Neuronal stem cell (in vitro differentiated cells): Measurements from ENCODE around the gene ZFR.

Experiments used
- DNase-seq: peaks from one replicate; pipeline ENCODE4 v3.0.0-alpha.2; 2013; ENCODE audit warnings: low spot score
- H2AFZ ChIP-seq: one replicate; pipeline ENCODE4 v1.6.1; 2013; ENCODE audit warnings: mild to moderate bottlenecking, low read length, inconsistent platforms
- H2AK5ac ChIP-seq: 2 replicates; pipeline ENCODE4 v1.6.1; 2013; ENCODE audit warnings: low read depth, mild to moderate bottlenecking, inconsistent platforms, low read length, moderate library complexity, mixed read lengths
- H2BK120ac ChIP-seq: 2 replicates; pipeline ENCODE4 v1.6.1; 2013; ENCODE audit warnings: low read depth, mild to moderate bottlenecking, inconsistent platforms, low read length, moderate library complexity, mixed read lengths
- H2BK12ac ChIP-seq: one replicate; pipeline ENCODE4 v1.6.1; 2013; ENCODE audit warnings: low read length, inconsistent platforms
- H2BK15ac ChIP-seq: 2 replicates; pipeline ENCODE4 v1.6.1; 2013; ENCODE audit warnings: mild to moderate bottlenecking, low read length, inconsistent platforms, mixed read lengths
- H2BK5ac ChIP-seq: one replicate; pipeline ENCODE4 v1.6.1; 2013; ENCODE audit warnings: inconsistent platforms, mild to moderate bottlenecking, low read length, moderate library complexity
- H3K14ac ChIP-seq: one replicate; pipeline ENCODE4 v1.6.1; 2013; ENCODE audit warnings: low read length, inconsistent platforms
- H3K18ac ChIP-seq: 2 replicates; pipeline ENCODE4 v1.6.1; 2013; ENCODE audit warnings: low read length, inconsistent platforms
- H3K23ac ChIP-seq: 2 replicates; pipeline ENCODE4 v1.6.1; 2013; ENCODE audit warnings: low read depth, mild to moderate bottlenecking, mixed read lengths, low read length, inconsistent platforms; ENCODE audit not compliant: poor library complexity
- H3K27ac ChIP-seq: replicated peaks from 3 replicates; pipeline ENCODE4 v1.5.1; 2013; ENCODE audit warnings: low read length, inconsistent platforms
- H3K27me3 ChIP-seq, 3 experiments: 2 replicates each; pipeline ENCODE4 v1.6.1; 2013; ENCODE audit warnings: low read length in 3 of 3, mild to moderate bottlenecking in 2 of 3, inconsistent platforms in 1 of 3, low read depth in 1 of 3, mixed read lengths in 1 of 3, moderate library complexity in 1 of 3; ENCODE audit not compliant: control insufficient read depth in 3 of 3, insufficient read depth in 3 of 3
- H3K36me3 ChIP-seq, 2 donors: replicated peaks in 1 of 2; 2 replicates each; pipeline ENCODE4 v1.6.1; 2013; ENCODE audit warnings: low read length in 2 of 2; ENCODE audit not compliant: control insufficient read depth in 2 of 2, insufficient read depth in 2 of 2
- H3K4ac ChIP-seq: 2 replicates; pipeline ENCODE4 v1.6.1; 2013; ENCODE audit warnings: inconsistent platforms, mild to moderate bottlenecking, low read length, moderate library complexity
- H3K4me1 ChIP-seq, 2 donors: 1 replicate in 1 of 2; 2 replicates in 1 of 2; pipeline ENCODE4 v1.6.1; 2013; ENCODE audit warnings: low read length in 2 of 2, low read depth in 1 of 2; ENCODE audit not compliant: control insufficient read depth in 2 of 2, insufficient read depth in 1 of 2
- H3K4me2 ChIP-seq: one replicate; pipeline ENCODE4 v1.6.1; 2013; ENCODE audit warnings: mild to moderate bottlenecking, low read length, inconsistent platforms; ENCODE audit not compliant: insufficient read depth, poor library complexity, severe bottlenecking
- H3K4me3 ChIP-seq, 2 donors: 2 replicates each; pipeline ENCODE4 v1.5.1; 2013; ENCODE audit warnings: low read length in 2 of 2, mild to moderate bottlenecking in 2 of 2, inconsistent platforms in 1 of 2, moderate library complexity in 1 of 2
- H3K79me1 ChIP-seq: one replicate; pipeline ENCODE4 v1.6.1; 2013; ENCODE audit warnings: low read depth, mild to moderate bottlenecking, inconsistent platforms, low read length, moderate library complexity
- H3K9ac ChIP-seq: one replicate; pipeline ENCODE4 v1.6.1; 2013; ENCODE audit warnings: mild to moderate bottlenecking, low read depth, low read length, inconsistent platforms; ENCODE audit not compliant: poor library complexity
- H3K9me3 ChIP-seq, 2 donors: replicated peaks in 1 of 2; 2 replicates each; pipeline versions ENCODE3 to v1.6.1; 2013; ENCODE audit warnings: low read length in 2 of 2, mild to moderate bottlenecking in 2 of 2, inconsistent platforms in 1 of 2, low read depth in 1 of 2, mixed read lengths in 1 of 2, moderate library complexity in 1 of 2; ENCODE audit not compliant: control insufficient read depth in 2 of 2, insufficient read depth in 1 of 2
- H4K8ac ChIP-seq: one replicate; pipeline ENCODE4 v1.6.1; 2013; ENCODE audit warnings: low read depth, mild to moderate bottlenecking, inconsistent platforms, low read length, moderate library complexity
- H4K91ac ChIP-seq: one replicate; pipeline ENCODE4 v1.6.1; 2013; ENCODE audit warnings: low read length, low read depth, mild to moderate bottlenecking, inconsistent platforms; ENCODE audit not compliant: poor library complexity
- WGBS, 2 donors: extraction: QIAGEN DNeasy Blood & Tissue Kit; methylation state at CpG; one replicate each; pipeline ENCODE4 v1.1.7; 2013; ENCODE audit warnings: missing lambda C conversion rate in 2 of 2, mixed read lengths in 1 of 2; ENCODE audit not compliant: insufficient read length in 2 of 2, insufficient replicate concordance in 1 of 2; ENCODE audit errors: extremely low coverage in 2 of 2; 5-methylcytosine and 5-hydroxymethylcytosine counted together

The ZFR gene

DNA sequence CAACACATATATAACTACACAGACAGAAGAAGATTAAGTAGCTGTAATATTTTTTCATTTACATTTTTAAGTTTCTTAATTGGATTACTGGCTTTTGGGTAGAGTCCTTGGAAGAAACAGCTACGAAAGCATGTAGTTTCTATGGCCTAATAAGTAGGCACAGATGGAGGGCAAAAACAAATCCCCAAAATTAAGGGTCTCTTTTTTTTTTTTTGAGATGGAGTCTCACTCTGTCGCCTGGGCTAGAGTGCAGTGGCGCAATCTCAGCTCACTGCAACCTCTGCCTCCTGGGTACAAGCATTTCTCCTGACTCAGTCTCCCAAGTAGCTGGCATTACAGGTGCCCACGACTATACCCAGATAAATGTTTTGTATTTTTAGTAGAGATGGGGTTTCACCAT, 104.7 kb downstream of the ZFR start:
- Histone ChIP-seq H3K79me1 (no peaks in the 10 kb centered on the region), H3K14ac (no peak overlapping the region), H3K27me3 (no peaks in the 10 kb centered on the region), H2AK5ac (no peak overlapping the region), H2BK12ac (no peak overlapping the region), H4K8ac (no peak overlapping the region), H3K4me2 (no peak overlapping the region), H2BK120ac (no peak overlapping the region), H3K9me3 (peaks cover 6 to 21% of the 10 kb centered on the region in 2 donors), H3K27ac (no peak overlapping the region), H3K9ac (no peak overlapping the region), H2BK15ac (no peak overlapping the region), H3K36me3 (no peaks in the 10 kb centered on the region), H3K23ac (no peak overlapping the region), H3K18ac (no peak overlapping the region), H2BK5ac (no peak overlapping the region), H2AFZ (no peak overlapping the region), H4K91ac (no peak overlapping the region), H3K4me1 (no peaks in the 10 kb centered on the region), H3K4me3 (no peak overlapping the region), H3K4ac (no peak overlapping the region)
- no peak for DNase-seq
- no CpG with 5 or more reads among the region's 4 CpGs for WGBS, 2 donors

DNA sequence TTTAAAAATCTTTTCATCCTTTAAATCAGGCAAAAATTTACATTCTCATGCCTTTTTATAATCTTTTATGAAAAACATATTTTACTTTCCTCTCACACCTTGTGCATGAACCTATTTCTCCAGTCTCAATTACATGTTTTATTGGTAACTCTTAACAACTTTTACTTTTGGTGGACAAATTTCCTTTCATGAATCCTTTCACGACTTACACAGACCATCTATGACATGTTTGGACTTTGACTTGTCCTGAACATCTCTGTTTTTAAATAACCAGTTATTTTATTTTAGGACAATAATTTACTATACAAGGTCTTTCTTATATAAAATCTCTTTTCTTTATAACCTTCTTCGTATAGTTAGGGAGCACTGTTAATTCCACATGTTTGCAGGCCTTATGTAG, 105.3 kb downstream of the ZFR start:
- no peak overlapping the region for H3K14ac ChIP-seq
- no peak overlapping the region for H2BK12ac ChIP-seq
- peaks cover 6 to 21% of the 10 kb centered on the region in 2 donors for H3K9me3 ChIP-seq
- no peaks in the 10 kb centered on the region for H3K27me3 ChIP-seq
- H2BK15ac ChIP-seq = no peak overlapping the region
- H3K23ac ChIP-seq = no peak overlapping the region
- no peak overlapping the region for H3K27ac ChIP-seq
- H3K4ac ChIP-seq = no peak overlapping the region
- WGBS, 2 donors = no CpG with 5 or more reads among the region's 2 CpGs
- no peak overlapping the region for H3K9ac ChIP-seq
- H3K4me1 ChIP-seq = no peaks in the 10 kb centered on the region
- peak; percentile 42 for DNase-seq
- H3K36me3 ChIP-seq = no peaks in the 10 kb centered on the region
- H3K4me3 ChIP-seq = no peak overlapping the region
- H4K91ac ChIP-seq = no peak overlapping the region
- no peak overlapping the region for H2BK5ac ChIP-seq
- H2AFZ ChIP-seq = no peak overlapping the region
- no peak overlapping the region for H4K8ac ChIP-seq
- H3K18ac ChIP-seq = no peak overlapping the region
- H3K79me1 ChIP-seq = no peaks in the 10 kb centered on the region
- H2AK5ac ChIP-seq = no peak overlapping the region
- no peak overlapping the region for H2BK120ac ChIP-seq
- H3K4me2 ChIP-seq = no peak overlapping the region

- Histone ChIP-seq H3K4me1 (peaks cover 0 to 2% of the 10 kb centered on the region in 2 donors), H3K4me3 (no peak overlapping the region), H4K8ac (no peak overlapping the region), H3K4ac (no peak overlapping the region), H4K91ac (no peak overlapping the region), H3K27me3 (peaks cover 0 to 5% (median 0%) of the 10 kb centered on the region in 3 experiments), H3K9me3 (no peaks in the 10 kb centered on the region), H3K14ac (no peak overlapping the region), H2BK5ac (no peak overlapping the region), H3K18ac (no peak overlapping the region), H3K23ac (no peak overlapping the region), H3K9ac (no peak overlapping the region), H3K36me3 (no peaks in the 10 kb centered on the region), H2BK12ac (no peak overlapping the region), H3K79me1 (no peaks in the 10 kb centered on the region), H3K4me2 (no peak overlapping the region), H2BK120ac (no peak overlapping the region), H2AFZ (no peak overlapping the region), H2AK5ac (no peak overlapping the region), H2BK15ac (no peak overlapping the region), H3K27ac (no peak overlapping the region)
- no CpG with 5 or more reads among the region's 10 CpGs for WGBS, 2 donors
- DNase-seq = no peak
Measured at GRCh38 chr5:32332966-32333365, 111.6 kb downstream of the ZFR start.

- no peak overlapping the region for H2BK12ac ChIP-seq
- H2BK120ac ChIP-seq = no peak overlapping the region
- no peak overlapping the region for H2AFZ ChIP-seq
- no peak overlapping the region for H2AK5ac ChIP-seq
- no peak for DNase-seq
- no peak overlapping the region for H4K91ac ChIP-seq
- no peak overlapping the region for H3K4me3 ChIP-seq
- no peak overlapping the region for H3K4ac ChIP-seq
- H4K8ac ChIP-seq = no peak overlapping the region
- no peaks in the 10 kb centered on the region for H3K36me3 ChIP-seq
- H3K14ac ChIP-seq = no peak overlapping the region
- no peak overlapping the region for H2BK15ac ChIP-seq
- H3K9me3 ChIP-seq = no peaks in the 10 kb centered on the region
- H3K18ac ChIP-seq = no peak overlapping the region
- peaks cover 0 to 2% of the 10 kb centered on the region in 2 donors for H3K4me1 ChIP-seq
- peaks cover 0 to 5% (median 0%) of the 10 kb centered on the region in 3 experiments for H3K27me3 ChIP-seq
- H3K23ac ChIP-seq = no peak overlapping the region
- H3K79me1 ChIP-seq = no peaks in the 10 kb centered on the region
- no peak overlapping the region for H2BK5ac ChIP-seq
- no peak overlapping the region for H3K4me2 ChIP-seq
- H3K9ac ChIP-seq = no peak overlapping the region
- no peak overlapping the region for H3K27ac ChIP-seq
- no CpG with 5 or more reads among the region's 1 CpG for WGBS, 2 donors
Measured at GRCh38 chr5:32332361-32332760, 112.2 kb downstream of the ZFR start.
